HG03280 (cell line): ENCODE results near the gene ST3GAL5.

Source experiments
- ATAC-seq: cut with Tn5 transposase; IDR thresholded peaks from one replicate; pipeline ENCODE4 v1.9.1; 2021; ENCODE audit warnings: mild to moderate bottlenecking, moderate library complexity; ENCODE audit not compliant: unreplicated experiment

ST3GAL5 gene

GRCh38 chr2:85867556-85868292 lies 21.1 kb downstream of the ST3GAL5 start:
- ATAC-seq, result no peak

GRCh38 chr2:85867121-85867520 lies 21.7 kb downstream of the ST3GAL5 start:
- ATAC-seq, result no peak

- ATAC-seq, result no peak
These were observed 22.6 kb downstream of the ST3GAL5 start for GRCh38 chr2:85866165-85866659.

- ATAC-seq, result peak; percentile 64
These were observed 23.1 kb downstream of the ST3GAL5 start for GRCh38 chr2:85865539-85866164.

- ATAC-seq, result no peak
These were observed 24.1 kb downstream of the ST3GAL5 start for GRCh38 chr2:85864654-85865053.

- no peak for ATAC-seq
These were observed 26.4 kb downstream of the ST3GAL5 start for GRCh38 chr2:85862426-85862825.

- no peak for ATAC-seq
These were observed 27.1 kb downstream of the ST3GAL5 start for GRCh38 chr2:85861650-85862049.

- ATAC-seq, result peak; percentile 53
These were observed 27.6 kb downstream of the ST3GAL5 start for GRCh38 chr2:85861180-85861579.

GRCh38 chr2:85858841-85859240 lies 29.9 kb downstream of the ST3GAL5 start:
- no peak for ATAC-seq

GRCh38 chr2:85854897-85855296 lies 33.9 kb downstream of the ST3GAL5 start:
- ATAC-seq, result no peak

GRCh38 chr2:85854166-85854509 lies 34.7 kb downstream of the ST3GAL5 start:
- no peak for ATAC-seq

GRCh38 chr2:85853499-85854165 lies 35.2 kb downstream of the ST3GAL5 start:
- peak; percentile 52 for ATAC-seq

- peak; percentile 62 for ATAC-seq
These were observed 35.8 kb downstream of the ST3GAL5 start for GRCh38 chr2:85852937-85853498.

GRCh38 chr2:85852152-85852840 lies 36.5 kb downstream of the ST3GAL5 start:
- no peak for ATAC-seq

- ATAC-seq, result no peak
These were observed 37.3 kb downstream of the ST3GAL5 start for GRCh38 chr2:85851253-85852151.

GRCh38 chr2:85850451-85850850 lies 38.3 kb downstream of the ST3GAL5 start:
- ATAC-seq, result no peak

GRCh38 chr2:85847051-85847588 lies 41.7 kb downstream of the ST3GAL5 start:
- ATAC-seq, result no peak

- no peak for ATAC-seq
These were observed 42.4 kb downstream of the ST3GAL5 start for GRCh38 chr2:85846411-85846810.

GRCh38 chr2:85844486-85844885 lies 44.3 kb downstream of the ST3GAL5 start:
- ATAC-seq, result no peak

- ATAC-seq, result no peak
These were observed 45.2 kb downstream of the ST3GAL5 start for GRCh38 chr2:85843543-85843942.
